Loucy (cell line): Measurements from ENCODE around the gene CYP1A1.

Experiments
- CTCF ChIP-seq: fragments of 200-600 bp; sonication (generic); conservative IDR thresholded peaks from 2 replicates; pipeline ENCODE4 v1.5.1; 2014; ENCODE audit warnings: mild to moderate bottlenecking, antibody characterized with exemption, low read length
- EZH2phosphoT487 ChIP-seq: fragments of 200-600 bp; IDR thresholded peaks from 2 replicates; pipeline ENCODE4 v1.6.1; 2018; ENCODE audit warnings: antibody characterized with exemption, mild to moderate bottlenecking, moderate library complexity, borderline replicate concordance

- TF ChIP-seq CTCF = no peak
- TF ChIP-seq EZH2phosphoT487 = no peak
Measured at GRCh38 chr15:74769463-74770025, 44.2 kb upstream of the CYP1A1 start.
